D721Med (cell line): ENCODE results near the gene MMP11.

Experiments used
- DNase-seq: peaks from one replicate; pipeline ENCODE4 v3.0.0; 2011; ENCODE audit warnings: low spot score; ENCODE audit not compliant: insufficient read length
- FAIRE-seq: peaks from 2 replicates; lab custom pipeline; 2011; peaks lifted over from hg19 to GRCh38; lab: Jason Lieb, UNC
- TF ChIP-seq, protein P1 (sequence below): IDR thresholded peaks from 2 replicates; pipeline ENCODE4 v1.5.1; 2012; ENCODE audit warnings: mild to moderate bottlenecking, control low read depth; ENCODE audit not compliant: insufficient read depth; ENCODE audit errors: missing control alignments

Gene MMP11

DNA sequence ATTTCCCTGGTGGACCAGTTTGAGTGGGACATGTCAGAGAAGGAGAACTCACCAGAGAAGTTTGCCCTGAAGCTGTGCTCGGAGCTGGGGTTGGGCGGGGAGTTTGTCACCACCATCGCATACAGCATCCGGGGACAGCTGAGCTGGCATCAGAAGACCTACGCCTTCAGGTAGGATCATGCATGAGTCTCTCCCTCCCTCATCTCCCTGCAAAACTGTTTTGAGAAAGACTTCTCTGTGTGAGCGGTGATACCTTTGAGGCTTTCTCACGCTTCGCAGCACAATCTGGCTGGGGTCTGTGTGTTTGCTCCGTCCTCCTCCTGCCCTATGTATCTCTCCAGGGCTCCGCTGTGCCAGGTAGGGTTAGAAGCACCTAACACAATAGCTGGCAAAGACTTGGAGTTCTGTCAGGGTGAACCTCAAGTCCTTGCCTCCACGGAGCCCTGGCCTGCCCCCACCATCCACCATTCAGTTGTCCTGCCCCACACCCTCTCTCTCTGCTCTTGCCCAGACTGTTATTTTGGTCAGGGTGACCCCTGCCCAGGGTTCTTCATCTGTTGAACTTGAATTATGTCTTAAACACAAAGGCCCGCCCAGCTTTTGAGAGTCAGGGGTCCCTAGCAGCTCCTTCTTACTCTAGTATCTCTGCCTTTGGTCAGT is 52.7 kb downstream of the MMP11 start:
- TF ChIP-seq, protein P1, sequence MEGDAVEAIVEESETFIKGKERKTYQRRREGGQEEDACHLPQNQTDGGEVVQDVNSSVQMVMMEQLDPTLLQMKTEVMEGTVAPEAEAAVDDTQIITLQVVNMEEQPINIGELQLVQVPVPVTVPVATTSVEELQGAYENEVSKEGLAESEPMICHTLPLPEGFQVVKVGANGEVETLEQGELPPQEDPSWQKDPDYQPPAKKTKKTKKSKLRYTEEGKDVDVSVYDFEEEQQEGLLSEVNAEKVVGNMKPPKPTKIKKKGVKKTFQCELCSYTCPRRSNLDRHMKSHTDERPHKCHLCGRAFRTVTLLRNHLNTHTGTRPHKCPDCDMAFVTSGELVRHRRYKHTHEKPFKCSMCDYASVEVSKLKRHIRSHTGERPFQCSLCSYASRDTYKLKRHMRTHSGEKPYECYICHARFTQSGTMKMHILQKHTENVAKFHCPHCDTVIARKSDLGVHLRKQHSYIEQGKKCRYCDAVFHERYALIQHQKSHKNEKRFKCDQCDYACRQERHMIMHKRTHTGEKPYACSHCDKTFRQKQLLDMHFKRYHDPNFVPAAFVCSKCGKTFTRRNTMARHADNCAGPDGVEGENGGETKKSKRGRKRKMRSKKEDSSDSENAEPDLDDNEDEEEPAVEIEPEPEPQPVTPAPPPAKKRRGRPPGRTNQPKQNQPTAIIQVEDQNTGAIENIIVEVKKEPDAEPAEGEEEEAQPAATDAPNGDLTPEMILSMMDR, result no peak
- FAIRE-seq, result no peak
- no peak for DNase-seq

GRCh38 chr22:23826510-23827350 is 54.1 kb downstream of the MMP11 start:
- FAIRE-seq, result no peak
- TF ChIP-seq, protein P1, result no peak
- no peak for DNase-seq

GRCh38 chr22:23827351-23827995 is 54.8 kb downstream of the MMP11 start:
- FAIRE-seq (no peak), DNase-seq (no peak)
- TF ChIP-seq, protein P1, result no peak

- FAIRE-seq, result no peak
- TF ChIP-seq, protein P1, result no peak
These were observed 56.4 kb downstream of the MMP11 start for GRCh38 chr22:23828800-23829680.

DNA sequence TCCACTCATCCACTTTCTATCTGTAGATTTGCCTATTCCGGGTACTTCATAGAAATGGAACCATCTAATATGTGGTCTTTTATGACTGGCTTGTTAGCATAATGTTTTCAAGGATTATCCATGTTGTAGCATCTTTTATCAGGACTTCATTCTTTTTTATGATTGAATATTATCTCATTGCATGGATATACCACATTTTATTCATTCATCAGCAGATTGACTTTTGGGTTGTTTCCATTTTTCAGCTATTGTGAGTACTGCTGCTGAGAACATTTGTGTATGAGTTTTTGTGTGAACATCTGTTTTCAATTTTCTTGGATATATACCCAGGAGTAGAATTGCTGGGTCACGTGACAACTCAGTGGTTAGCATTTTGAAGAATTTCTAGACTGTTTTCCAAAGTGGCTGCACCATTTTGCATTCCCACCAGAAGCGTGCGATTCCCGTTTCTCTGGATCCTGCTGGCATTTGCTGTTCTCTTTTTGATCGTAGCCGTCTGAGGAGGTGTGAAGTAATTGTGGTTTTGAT is 57.3 kb downstream of the MMP11 start:
- TF ChIP-seq, protein P1, result no peak
- FAIRE-seq, result no peak
- DNase-seq, result no peak

More at GRCh38 chr22:23828800-23829680, 56.4 kb downstream of the MMP11 start:
- DNase-seq, result no peak

GRCh38 chr22:23831261-23831660 is 58.6 kb downstream of the MMP11 start:
- TF ChIP-seq, protein P1, result no peak
- FAIRE-seq (no peak), DNase-seq (no peak)
